Measurements from ENCODE around the gene OR1F1. TPM values are rescaled to one million over a fixed set of nuclear protein-coding genes. Genes with fewer than 3 reads are reported as not detected.

Gene OR1F1
- total RNA-seq, 1 experiment from 2014 or later = not detected

- Histone ChIP-seq H3K4me3 (ENCODE audit: low read depth, low read length, poor library complexity, severe bottlenecking) (peak within 1 kb of the TSS; percentile 97), H3K27ac (ENCODE audit: low read depth, low read length, poor library complexity, severe bottlenecking) (peak within 1 kb of the TSS; percentile 96), H3K9me3 (ENCODE audit: low read depth, low read length, poor library complexity, severe bottlenecking) (peaks cover 9% of the 10 kb centered on the region), H3K27me3 (replicated peaks; ENCODE audit: insufficient read depth, low read depth, low read length, poor library complexity) (no peaks in the 10 kb centered on the region), H3K4me1 (ENCODE audit: insufficient read depth, low read length, poor library complexity, severe bottlenecking) (peaks cover 3% of the 10 kb centered on the region), H3K36me3 (ENCODE audit: insufficient read depth, low read length, poor library complexity, severe bottlenecking) (peaks cover 33% of the 10 kb centered on the region)
- intact Hi-C loops (cut with micrococcal nuclease; ENCODE audit: unreplicated experiment) = no loop called here
- CTCF ChIA-PET = interaction anchor here (0.6 kb wide), 1 partner anchor 31 kb away, joined by 3 read pairs; no protein-coding TSS in a partner anchor
- TF ChIP-seq CTCF (conservative IDR thresholded peaks at IDR 0.05; ENCODE audit: low read depth, low read length) = no peak
- no peak for TF ChIP-seq EZH2 (IDR thresholded peaks at IDR 0.05; ENCODE audit: borderline replicate concordance, low read depth, low read length, poor library complexity, severe bottlenecking)
- BruUV-seq (replicated peaks) = no TSS peak
- POLR2A ChIA-PET (ENCODE audit: low non-redundant PET) = interaction anchor here (0.6 kb wide), 1 partner anchor 203 kb away, joined by 3 read pairs; no protein-coding TSS in a partner anchor
- DNase-seq (ENCODE audit: low spot score) = peak; percentile 96
These were observed 47.0 kb downstream of the OR1F1 start, which contains the start of gene ZNF200 for GRCh38 chr16:3234857-3235561. Gene ZNF200 (minus strand): TSS chr16:3235158. CDS start chr16:3233755, 1,403 bp downstream.

- Histone ChIP-seq H3K36me3 (ENCODE audit: insufficient read depth, low read length, poor library complexity, severe bottlenecking) (peaks cover 22% of the 10 kb centered on the region), H3K4me1 (ENCODE audit: insufficient read depth, low read length, poor library complexity, severe bottlenecking) (peaks cover 3% of the 10 kb centered on the region), H3K27me3 (replicated peaks; ENCODE audit: insufficient read depth, low read depth, low read length, poor library complexity) (no peaks in the 10 kb centered on the region), H3K9me3 (ENCODE audit: low read depth, low read length, poor library complexity, severe bottlenecking) (peaks cover 9% of the 10 kb centered on the region), H3K4me3 (ENCODE audit: low read depth, low read length, poor library complexity, severe bottlenecking) (no peak overlapping the region), H3K27ac (ENCODE audit: low read depth, low read length, poor library complexity, severe bottlenecking) (no peak overlapping the region)
- TF ChIP-seq EZH2 (IDR thresholded peaks at IDR 0.05; ENCODE audit: borderline replicate concordance, low read depth, low read length, poor library complexity, severe bottlenecking) (no peak), CTCF (conservative IDR thresholded peaks at IDR 0.05; ENCODE audit: low read depth, low read length) (no peak)
- ChIA-PET POLR2A (ENCODE audit: low non-redundant PET) (no interaction called here), CTCF (no interaction called here)
- DNase-seq (ENCODE audit: low spot score) = peak; percentile 31
- BruUV-seq (replicated peaks) = no TSS peak
- intact Hi-C loops (cut with micrococcal nuclease; ENCODE audit: unreplicated experiment) = no loop called here
These were observed 48.1 kb downstream of the OR1F1 start for GRCh38 chr16:3235856-3236669.

- ChIA-PET POLR2A (ENCODE audit: low non-redundant PET) (no interaction called here), CTCF (no interaction called here)
- Histone ChIP-seq H3K4me1 (ENCODE audit: insufficient read depth, low read length, poor library complexity, severe bottlenecking) (no peaks in the 10 kb centered on the region), H3K27me3 (replicated peaks; ENCODE audit: insufficient read depth, low read depth, low read length, poor library complexity) (no peaks in the 10 kb centered on the region), H3K9me3 (ENCODE audit: low read depth, low read length, poor library complexity, severe bottlenecking) (no peaks in the 10 kb centered on the region), H3K27ac (ENCODE audit: low read depth, low read length, poor library complexity, severe bottlenecking) (no peak overlapping the region), H3K36me3 (ENCODE audit: insufficient read depth, low read length, poor library complexity, severe bottlenecking) (no peaks in the 10 kb centered on the region), H3K4me3 (ENCODE audit: low read depth, low read length, poor library complexity, severe bottlenecking) (no peak overlapping the region)
- TF ChIP-seq EZH2 (IDR thresholded peaks at IDR 0.05; ENCODE audit: borderline replicate concordance, low read depth, low read length, poor library complexity, severe bottlenecking) (no peak), CTCF (conservative IDR thresholded peaks at IDR 0.05; ENCODE audit: low read depth, low read length) (no peak)
- no TSS peak for BruUV-seq (replicated peaks)
- intact Hi-C loops (cut with micrococcal nuclease; ENCODE audit: unreplicated experiment) = no loop called here
- DNase-seq (ENCODE audit: low spot score) = no peak
These were observed 53.8 kb downstream of the OR1F1 start for GRCh38 chr16:3241761-3242160.

Measured in A673 (cell line).